GM18505 (cell line): Measurements from ENCODE around the gene HOXD10.

Experiments used
- ATAC-seq: cut with Tn5 transposase; IDR thresholded peaks from one replicate; pipeline ENCODE4 v1.9.1; 2021; ENCODE audit not compliant: unreplicated experiment
- POLR2A ChIP-seq: IDR thresholded peaks from 4 replicates; pipeline ENCODE4 v1.6.1; 2011; ENCODE audit warnings: borderline replicate concordance; ENCODE audit not compliant: insufficient read depth, insufficient read length; ENCODE audit errors: extremely low read depth

The HOXD10 gene

GRCh38 chr2:176087330-176088047 is 29.1 kb upstream of the HOXD10 start:
- TF ChIP-seq POLR2A, result no peak
- no peak for ATAC-seq

DNA sequence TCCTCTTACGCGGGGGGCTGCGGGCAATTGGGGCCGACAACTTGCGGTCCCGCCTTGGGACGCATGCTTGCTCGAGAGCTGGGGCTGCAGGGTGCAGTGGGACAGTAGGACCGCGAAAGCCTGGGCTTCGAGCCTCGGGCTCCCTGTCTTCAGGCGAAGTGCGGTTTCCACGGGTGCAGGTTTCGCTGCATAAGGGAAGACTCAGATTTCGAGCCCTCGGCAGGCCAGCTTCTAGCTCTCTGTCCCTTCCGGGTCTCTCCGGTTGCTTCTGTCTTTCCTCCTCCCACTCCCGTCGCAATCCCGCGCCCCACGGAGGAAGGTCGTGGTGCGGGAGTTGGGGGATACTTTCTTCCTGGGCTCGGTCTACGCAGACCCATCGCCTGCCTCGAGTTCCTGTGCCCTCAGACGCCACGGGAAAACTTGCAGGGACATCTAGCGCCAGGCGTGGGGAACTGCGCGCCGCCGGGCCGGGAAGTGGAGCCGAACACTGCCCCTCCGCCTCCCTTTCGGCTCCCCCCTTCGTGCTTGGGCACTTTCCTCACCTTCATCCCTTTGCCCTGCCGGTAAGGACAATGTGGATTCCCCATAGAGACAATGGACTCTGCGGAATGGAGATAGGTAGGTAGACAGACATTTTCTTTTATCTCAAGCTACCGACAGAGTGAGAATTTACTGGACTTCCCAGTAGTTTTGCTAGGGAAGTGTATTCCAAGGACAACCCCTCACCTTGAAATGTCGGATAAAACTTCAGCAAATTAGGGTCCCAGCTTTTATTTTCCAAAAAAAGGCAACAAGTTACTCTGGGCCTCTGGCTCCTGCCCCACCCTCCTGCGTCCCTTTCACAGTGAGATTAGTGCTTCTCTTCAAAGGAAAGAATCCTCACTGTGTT is 28.3 kb upstream of the HOXD10 start:
- no peak for TF ChIP-seq POLR2A
- ATAC-seq, result no peak

GRCh38 chr2:176088937-176089842 is 27.4 kb upstream of the HOXD10 start:
- no peak for TF ChIP-seq POLR2A
- no peak for ATAC-seq

DNA sequence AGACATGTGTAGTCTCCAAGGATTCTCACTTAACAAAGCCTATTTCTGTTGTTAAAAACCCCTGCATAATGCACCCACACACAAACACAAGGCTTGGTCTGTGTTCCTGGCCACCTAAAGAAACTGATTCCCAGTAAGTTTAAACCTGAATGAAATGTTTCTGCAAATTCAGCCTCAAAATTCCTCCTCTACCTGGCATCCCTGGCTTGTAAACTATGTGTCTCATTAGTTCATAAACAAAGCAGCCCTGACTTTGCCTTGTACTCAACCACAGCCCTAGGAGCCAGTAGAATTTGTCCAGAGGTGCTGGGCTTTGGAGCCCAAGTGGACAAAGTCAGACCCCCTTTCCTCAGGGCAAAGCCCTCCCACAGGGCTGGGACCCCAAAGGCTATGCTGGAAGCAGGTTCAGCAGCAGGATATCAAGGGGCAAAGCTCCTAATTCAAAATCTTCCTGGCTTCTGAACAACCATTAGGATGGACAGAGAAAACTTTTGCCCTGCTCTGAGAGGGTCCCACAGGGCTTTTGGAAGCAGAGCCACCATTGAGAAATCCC is 26.7 kb upstream of the HOXD10 start:
- ATAC-seq, result no peak
- no peak for TF ChIP-seq POLR2A

DNA sequence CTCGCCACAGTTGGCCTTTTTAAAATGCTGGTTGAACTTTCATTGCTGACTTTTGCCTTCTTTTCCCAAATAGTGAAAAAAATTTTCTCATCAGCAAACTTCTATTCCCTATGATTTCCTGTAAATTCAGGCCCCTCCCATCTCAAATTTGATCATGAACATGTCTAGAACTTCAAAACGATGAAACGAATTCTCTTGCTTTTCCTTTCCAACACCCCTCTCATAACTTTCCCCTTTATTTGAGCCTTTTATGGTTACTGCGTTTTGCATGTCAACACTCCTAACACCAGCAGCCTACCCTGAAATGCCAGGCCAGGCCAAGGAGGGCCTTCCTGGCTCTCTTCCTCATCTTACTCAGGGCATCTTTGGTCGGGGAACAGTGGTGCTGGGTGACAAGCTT is 25.7 kb upstream of the HOXD10 start:
- TF ChIP-seq POLR2A, result no peak
- ATAC-seq, result no peak

DNA sequence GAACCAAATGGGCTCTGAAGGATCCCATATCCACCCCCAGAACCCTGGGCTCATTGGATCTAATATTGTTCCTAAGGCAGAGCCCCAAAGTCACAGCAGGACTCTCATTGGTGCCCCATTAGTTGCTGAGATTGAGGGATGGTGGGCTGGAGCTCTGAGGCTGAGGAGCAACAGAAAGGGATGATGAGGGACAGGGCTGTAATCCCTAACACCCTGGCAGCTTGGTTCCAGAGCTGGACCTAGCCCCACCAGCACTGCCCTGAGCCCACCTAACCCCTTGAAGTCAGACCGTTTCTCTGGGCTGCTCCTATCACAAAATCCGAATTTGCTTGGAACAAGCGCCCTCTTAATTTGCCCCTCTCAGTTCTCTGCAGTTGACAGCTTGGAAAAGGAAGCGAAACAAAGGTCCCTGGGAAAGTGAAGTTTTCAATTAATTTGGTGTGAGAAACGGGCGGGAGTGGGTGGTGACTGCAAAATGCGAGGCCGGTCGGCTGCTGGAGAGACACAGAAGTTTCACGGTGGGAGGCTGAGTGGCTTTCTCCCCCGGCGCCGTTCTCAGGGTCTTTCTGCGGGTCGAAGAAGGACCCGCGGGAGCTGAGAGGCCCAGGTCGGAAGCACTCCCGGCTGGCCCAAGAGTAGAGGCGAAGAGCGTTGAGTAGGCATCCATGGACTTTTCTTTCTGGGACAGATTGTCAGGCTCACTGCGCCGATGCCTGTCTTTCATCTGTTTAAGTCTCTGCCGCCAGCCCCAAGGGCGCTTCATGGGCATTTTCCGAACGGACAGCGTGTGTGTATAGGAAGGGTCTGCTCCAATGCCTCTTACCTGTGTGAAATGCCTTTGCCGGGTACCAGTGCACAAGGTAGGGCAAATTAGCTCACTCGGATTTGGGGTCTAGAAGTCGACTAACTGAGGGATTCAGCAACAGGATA is 25.0 kb upstream of the HOXD10 start:
- TF ChIP-seq POLR2A, result no peak
- ATAC-seq, result no peak

DNA sequence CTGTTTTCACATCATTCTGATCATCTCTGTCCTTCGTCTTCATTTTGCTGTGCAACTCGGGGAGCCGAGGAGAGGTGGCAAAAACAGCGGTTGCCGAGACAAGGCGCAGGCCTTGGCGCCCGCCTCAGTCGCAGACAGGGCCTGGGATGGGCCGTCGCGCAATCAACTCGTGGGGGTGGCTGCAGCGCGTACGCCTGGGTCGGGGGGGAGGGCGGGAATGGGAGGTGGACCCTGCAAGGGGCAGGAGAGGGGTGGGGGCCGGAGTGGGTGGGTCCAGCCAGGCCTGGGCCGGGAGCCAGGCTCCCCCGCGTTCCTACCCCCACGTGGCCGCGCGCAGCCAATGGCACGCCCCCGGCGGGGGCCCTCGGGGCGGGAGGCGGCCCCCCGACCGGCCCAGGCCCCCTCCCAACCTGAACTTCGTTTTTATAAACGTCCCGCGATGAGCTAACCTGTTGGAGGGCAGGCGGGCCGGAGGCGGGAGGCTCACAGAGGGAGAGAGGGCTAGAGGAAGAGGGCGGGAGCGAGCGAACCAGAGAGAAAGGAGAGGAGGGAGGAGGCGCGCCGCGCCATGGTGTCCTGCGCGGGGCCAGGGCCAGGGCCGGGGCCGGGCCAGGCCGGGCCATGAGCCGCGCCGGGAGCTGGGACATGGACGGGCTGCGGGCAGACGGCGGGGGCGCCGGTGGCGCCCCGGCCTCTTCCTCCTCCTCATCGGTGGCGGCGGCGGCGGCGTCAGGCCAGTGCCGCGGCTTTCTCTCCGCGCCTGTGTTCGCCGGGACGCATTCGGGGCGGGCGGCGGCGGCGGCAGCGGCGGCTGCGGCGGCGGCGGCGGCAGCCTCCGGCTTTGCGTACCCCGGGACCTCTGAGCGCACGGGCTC is 24.1 kb upstream of the HOXD10 start, which contains the start of gene HOXD13:
Gene HOXD13 (plus strand): TSS at position 452 of the 875 bp plus-strand sequence. CDS start 170 bp downstream, at position 622.
- no peak for TF ChIP-seq POLR2A
- ATAC-seq, result no peak

DNA sequence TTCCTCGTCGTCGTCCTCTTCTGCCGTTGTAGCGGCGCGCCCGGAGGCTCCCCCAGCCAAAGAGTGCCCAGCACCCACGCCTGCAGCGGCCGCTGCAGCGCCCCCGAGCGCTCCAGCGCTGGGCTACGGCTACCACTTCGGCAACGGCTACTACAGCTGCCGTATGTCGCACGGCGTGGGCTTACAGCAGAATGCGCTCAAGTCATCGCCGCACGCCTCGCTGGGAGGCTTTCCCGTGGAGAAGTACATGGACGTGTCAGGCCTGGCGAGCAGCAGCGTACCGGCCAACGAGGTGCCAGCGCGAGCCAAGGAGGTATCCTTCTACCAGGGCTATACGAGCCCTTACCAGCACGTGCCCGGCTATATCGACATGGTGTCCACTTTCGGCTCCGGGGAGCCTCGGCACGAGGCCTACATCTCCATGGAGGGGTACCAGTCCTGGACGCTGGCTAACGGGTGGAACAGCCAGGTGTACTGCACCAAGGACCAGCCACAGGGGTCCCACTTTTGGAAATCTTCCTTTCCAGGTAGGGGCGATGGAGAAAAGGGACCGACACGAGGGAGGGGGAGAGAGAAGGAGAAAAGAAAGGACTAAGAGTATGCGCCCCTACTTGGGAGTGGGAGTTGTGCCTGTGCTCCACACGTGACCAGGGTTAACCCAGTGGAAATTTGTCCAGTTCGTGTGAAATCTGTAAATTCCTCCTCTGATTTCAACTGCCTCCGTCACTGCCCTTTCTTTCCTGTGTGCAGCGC is 23.3 kb upstream of the HOXD10 start:
- ATAC-seq, result no peak
- TF ChIP-seq POLR2A, result no peak

DNA sequence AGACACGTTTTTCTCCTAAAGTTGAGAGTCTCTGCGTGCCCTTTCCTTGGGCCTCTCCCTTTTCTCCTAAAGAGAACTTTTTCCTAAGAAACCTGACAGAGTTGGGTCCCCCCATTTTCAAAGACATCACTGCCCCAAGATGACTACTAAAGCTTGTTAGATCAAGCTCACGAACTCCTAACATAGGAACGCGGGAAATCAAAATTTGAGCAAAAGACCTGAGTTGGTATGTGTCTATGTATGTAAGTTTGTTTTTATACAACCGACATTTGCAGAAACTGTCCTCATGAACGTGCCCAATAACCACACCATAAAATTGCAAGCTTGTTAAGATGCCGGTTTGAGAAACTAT is 22.7 kb upstream of the HOXD10 start:
- no peak for TF ChIP-seq POLR2A
- ATAC-seq, result no peak

- ATAC-seq, result no peak
- no peak for TF ChIP-seq POLR2A
These were observed 22.2 kb upstream of the HOXD10 start for GRCh38 chr2:176094349-176094748.
